Hepatocyte (in vitro differentiated cells): ENCODE results near the gene TMEM239. TPM values are rescaled to one million over a fixed set of nuclear protein-coding genes. Genes with fewer than 3 reads are reported as not detected.

Experiments used
- DNase-seq: peaks from one replicate; pipeline ENCODE4 v3.0.0-alpha.2; 2016; ENCODE audit warnings: low spot score
- H2AFZ ChIP-seq: fragments of 200-600 bp; sonication (generic); 2 replicates; pipeline ENCODE4 v1.6.0; 2016; ENCODE audit warnings: antibody characterized with exemption, mild to moderate bottlenecking
- H3K27ac ChIP-seq: fragments of 200-600 bp; sonication (generic); 2 replicates; pipeline ENCODE4 v1.5.1; 2016; ENCODE audit warnings: mild to moderate bottlenecking
- H3K27me3 ChIP-seq: fragments of 200-600 bp; sonication (generic); 2 replicates; pipeline ENCODE4 v1.6.1; 2016
- H3K36me3 ChIP-seq: fragments of 200-600 bp; sonication (generic); replicated peaks from 2 replicates; pipeline ENCODE4 v1.5.1; 2016; ENCODE audit warnings: low read depth; ENCODE audit not compliant: insufficient read depth
- H3K4me1 ChIP-seq: fragments of 200-600 bp; sonication (generic); 2 replicates; pipeline ENCODE4 v1.5.1; 2016; ENCODE audit warnings: mild to moderate bottlenecking, moderate library complexity; ENCODE audit not compliant: insufficient read depth
- H3K4me2 ChIP-seq: fragments of 200-600 bp; sonication (generic); 2 replicates; pipeline ENCODE4 v1.6.0; 2016
- H3K4me3 ChIP-seq: fragments of 200-600 bp; sonication (generic); 2 replicates; pipeline ENCODE4 v1.5.1; 2016; ENCODE audit warnings: mild to moderate bottlenecking
- H3K79me2 ChIP-seq: fragments of 200-600 bp; sonication (generic); 2 replicates; pipeline ENCODE4 v1.6.0; 2017; ENCODE audit warnings: mild to moderate bottlenecking
- H3K9me2 ChIP-seq: fragments of 200-600 bp; sonication (generic); replicated peaks from 2 replicates; pipeline ENCODE4 v1.6.0; 2017; ENCODE audit warnings: mild to moderate bottlenecking; ENCODE audit not compliant: insufficient read depth
- H3K9me3 ChIP-seq: fragments of 200-600 bp; sonication (generic); 2 replicates; pipeline ENCODE4 v1.5.1; 2016; ENCODE audit warnings: low read depth, mild to moderate bottlenecking
- H4K20me1 ChIP-seq: fragments of 200-600 bp; sonication (generic); 2 replicates; pipeline ENCODE4 v1.6.0; 2016; ENCODE audit warnings: mild to moderate bottlenecking; ENCODE audit not compliant: insufficient read depth, poor library complexity, severe bottlenecking
- CTCF ChIP-seq: fragments of 200-600 bp; sonication (generic); IDR thresholded peaks from 2 replicates; pipeline ENCODE4 v1.5.1; 2016; ENCODE audit warnings: antibody characterized with exemption, mild to moderate bottlenecking; ENCODE audit not compliant: poor library complexity
- EZH2 ChIP-seq: fragments of 200-600 bp; sonication (generic); IDR thresholded peaks from 2 replicates; pipeline ENCODE4 v1.6.1; 2016; ENCODE audit warnings: antibody characterized with exemption, mild to moderate bottlenecking, borderline replicate concordance
- EZH2phosphoT487 ChIP-seq: fragments of 200-600 bp; sonication (generic); IDR thresholded peaks from one replicate; pipeline ENCODE4 v1.6.1; 2018; ENCODE audit warnings: antibody characterized with exemption, mild to moderate bottlenecking, low read depth, moderate library complexity; ENCODE audit not compliant: unreplicated experiment, severe bottlenecking
- WGBS: methylation state at CpG from one replicate; pipeline ENCODE4 v1.1.6; 2016; ENCODE audit warnings: low lambda C conversion rate; ENCODE audit errors: missing lambda C conversion rate; 5-methylcytosine and 5-hydroxymethylcytosine counted together
- polyA plus RNA-seq: library from polyadenylated mRNA; unstranded; fragments of >200 nt; fragmentation: Nextera tagmentation; extraction: Ambion mirVana; gene quantifications from 2 replicates; pipeline ENCODE4 v1.2.1, GENCODE V29; 2016
- total RNA-seq: library from RNA; depleted of rRNA; stranded (reverse); fragments of >200 nt; gene quantifications from 2 replicates; pipeline ENCODE4 v1.2.3, GENCODE V29; 2014

Gene TMEM239
- total and polyA plus RNA-seq, 2 experiments from 2014 or later, result not detected

GRCh38 chr20:2838847-2839671 is 22.9 kb downstream of the TMEM239 start:
- TF ChIP-seq CTCF (no peak), EZH2phosphoT487 (no peak), EZH2 (no peak)
- Histone ChIP-seq H3K27ac (no peak overlapping the region), H4K20me1 (no peaks in the 10 kb centered on the region), H3K9me3 (no peaks in the 10 kb centered on the region), H3K4me3 (no peak overlapping the region), H3K4me1 (peaks cover 15% of the 10 kb centered on the region), H2AFZ (no peak overlapping the region), H3K79me2 (peaks cover 35% of the 10 kb centered on the region), H3K36me3 (no peaks in the 10 kb centered on the region), H3K4me2 (peak overlapping the region; percentile 99), H3K9me2 (no peaks in the 10 kb centered on the region), H3K27me3 (no peaks in the 10 kb centered on the region)
- DNase-seq, result no peak
- 95% methylated on average over 15 of the region's 15 CpGs for WGBS

DNA sequence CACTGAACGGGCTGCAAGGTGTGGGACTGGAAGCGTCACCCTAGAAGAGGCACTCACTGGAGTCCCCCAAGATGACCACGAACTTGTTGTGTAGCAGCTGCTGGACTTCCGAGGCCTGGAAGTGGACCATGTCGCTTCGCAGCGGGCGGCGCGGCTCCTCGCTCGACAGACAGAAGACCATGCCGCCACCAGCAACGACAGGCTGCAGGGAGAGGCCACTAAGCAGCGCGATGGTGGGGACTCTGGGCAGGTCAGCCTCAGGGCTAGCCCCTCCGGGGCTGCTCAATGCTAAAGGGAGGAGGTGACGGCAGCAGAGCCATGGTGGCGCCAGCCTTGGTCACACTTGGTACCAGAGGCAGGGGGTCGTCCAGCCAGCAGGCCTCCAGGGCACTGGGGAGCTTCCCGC is 23.6 kb downstream of the TMEM239 start:
- Histone ChIP-seq H2AFZ (peak overlapping the region; percentile 100), H3K36me3 (no peaks in the 10 kb centered on the region), H4K20me1 (no peaks in the 10 kb centered on the region), H3K27me3 (no peaks in the 10 kb centered on the region), H3K9me3 (no peaks in the 10 kb centered on the region), H3K79me2 (peaks cover 35% of the 10 kb centered on the region), H3K4me1 (peaks cover 15% of the 10 kb centered on the region), H3K4me3 (peak overlapping the region; percentile 98), H3K4me2 (peak overlapping the region; percentile 99), H3K27ac (no peak overlapping the region), H3K9me2 (no peaks in the 10 kb centered on the region)
- TF ChIP-seq EZH2 (no peak), CTCF (no peak), EZH2phosphoT487 (no peak)
- WGBS, result 94% methylated on average over 20 of the region's 21 CpGs
- DNase-seq, result no peak

DNA sequence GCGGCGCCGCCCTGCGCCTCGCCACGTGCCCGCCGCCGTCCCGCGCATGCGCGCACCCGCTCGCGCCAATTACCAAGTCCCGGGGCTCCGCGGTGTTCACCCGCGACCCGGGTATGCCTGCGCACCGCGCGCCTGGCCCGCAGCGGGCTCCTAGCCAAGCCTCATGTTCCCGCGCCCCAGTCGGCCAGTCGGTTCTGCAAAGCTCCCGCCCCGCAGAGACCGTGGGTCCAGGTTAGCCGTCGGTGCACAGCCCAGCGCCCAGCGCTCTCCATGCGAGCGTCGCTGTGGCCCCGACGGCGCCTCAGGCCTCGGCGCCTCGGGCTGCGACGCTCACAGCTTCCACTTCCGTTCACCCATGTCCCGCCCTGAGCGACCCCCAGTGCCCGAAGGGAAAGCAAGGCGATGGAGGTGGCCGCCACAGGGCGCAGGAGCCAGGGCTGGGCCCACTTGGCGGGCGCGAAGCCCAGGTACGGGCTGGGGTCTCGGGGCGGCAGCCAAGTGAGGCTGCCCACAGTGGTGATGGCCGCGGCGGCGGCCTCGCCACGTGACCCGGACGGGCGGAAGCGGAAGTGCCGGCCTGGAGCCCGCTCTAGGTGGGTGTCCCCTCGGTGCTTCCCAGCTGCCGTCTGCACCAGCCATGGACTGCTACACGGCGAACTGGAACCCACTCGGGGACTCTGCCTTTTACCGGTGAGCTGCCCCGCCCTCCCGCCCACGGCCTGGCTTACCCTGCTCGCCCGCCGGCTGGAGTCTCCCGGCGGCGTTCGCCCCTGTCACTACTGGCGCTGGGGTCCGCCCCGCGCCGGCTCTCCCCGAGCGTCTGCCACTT is 24.2 kb downstream of the TMEM239 start, which contains the start of the genes PCED1A and VPS16:
Gene PCED1A, minus strand, starts transcription at position 518 of the 829 bp plus-strand sequence. CDS start 743 bp downstream, outside the sequence.
Gene VPS16, plus strand, starts transcription at position 608 of the 829 bp plus-strand sequence. Its CDS starts 30 bp downstream, at position 638.
- Histone ChIP-seq H3K4me1 (peaks cover 15% of the 10 kb centered on the region), H2AFZ (peak within 1 kb of the TSS; percentile 100), H4K20me1 (no peaks in the 10 kb centered on the region), H3K36me3 (no peaks in the 10 kb centered on the region), H3K9me3 (no peaks in the 10 kb centered on the region), H3K9me2 (no peaks in the 10 kb centered on the region), H3K4me3 (peak within 1 kb of the TSS; percentile 98), H3K27ac (peak within 1 kb of the TSS; percentile 97), H3K79me2 (peaks cover 35% of the 10 kb centered on the region), H3K4me2 (peak within 1 kb of the TSS; percentile 99), H3K27me3 (no peaks in the 10 kb centered on the region)
- peak; percentile 94 for DNase-seq
- TF ChIP-seq EZH2phosphoT487 (no peak), CTCF (no peak), EZH2 (no peak)
- WGBS, result 20% methylated on average over 55 of the region's 98 CpGs
